Measurements from ENCODE around the gene MYEOV. TPM values are rescaled to one million over a fixed set of nuclear protein-coding genes. Genes with fewer than 3 reads are reported as not detected.

Gene MYEOV
- total and polyA plus RNA-seq, 2 of the 8 experiments (the other 6 are each of a cell fraction or from before 2014, with no cell fraction given): 0.44 to 0.67 TPM

- Histone ChIP-seq H4K5ac (ENCODE audit: insufficient read length, low read depth, low read length) (no peak overlapping the region), H3K9ac (replicated peaks in 1 of 4; ENCODE audit: extremely low read depth in 1 of 4, low read depth in 3 of 4, low read length in 3 of 4) (no peak overlapping the region), H3K4me1 (replicated peaks in 1 of 4; ENCODE audit: control insufficient read depth in 3 of 4, insufficient read depth in 4 of 4, low read length in 3 of 4) (no peaks in the 10 kb centered on the region), H3K79me2 (ENCODE audit: control insufficient read depth in 1 of 2, insufficient read depth in 2 of 2, low read length in 2 of 2) (no peaks in the 10 kb centered on the region), H3K4ac (replicated peaks; ENCODE audit: insufficient read length, low read depth, low read length) (no peak overlapping the region), H2AFZ (ENCODE audit: low read length) (no peak overlapping the region), H2BK15ac (ENCODE audit: low read length) (no peak overlapping the region), H2BK12ac (ENCODE audit: low read depth, low read length) (0 out of 2 replicates have a peak overlapping the region, but pooled peaks have one; percentile 68), H4K20me1 (replicated peaks in 1 of 2; ENCODE audit: control insufficient read depth in 1 of 2, insufficient read depth in 2 of 2, low read length in 2 of 2) (peaks cover 0 to 5% of the 10 kb centered on the region in 2 experiments), H3K23me2 (ENCODE audit: low read depth, low read length) (peaks cover 19% of the 10 kb centered on the region; the same call in 1 of the 2 replicates), H3K23ac (ENCODE audit: insufficient read length) (no peak overlapping the region), H2BK120ac (replicated peaks; ENCODE audit: low read depth, low read length) (no peak overlapping the region), H2BK5ac (ENCODE audit: low read depth, low read length) (no peak overlapping the region), H3K18ac (ENCODE audit: extremely low read depth, low read length) (no peak overlapping the region), H3K79me1 (ENCODE audit: low read depth, low read length) (no peaks in the 10 kb centered on the region), H3K14ac (ENCODE audit: insufficient read length) (no peak overlapping the region), H3K36me3 (ENCODE audit: control insufficient read depth in 2 of 4, insufficient read depth in 4 of 4, low read length in 3 of 4) (no peaks in the 10 kb centered on the region), H4K8ac (ENCODE audit: extremely low read depth, insufficient read depth, low read length) (no peak overlapping the region), H4K91ac (replicated peaks; ENCODE audit: insufficient read length, low read length) (no peak overlapping the region), H2BK20ac (ENCODE audit: low read length) (no peak overlapping the region), H3K56ac (replicated peaks; ENCODE audit: insufficient read length, low read depth, low read length) (no peak overlapping the region), H3K4me2 (ENCODE audit: insufficient read depth in 1 of 2, low read depth in 2 of 2, low read length in 2 of 2) (no peak overlapping the region), H3K9me3 (ENCODE audit: insufficient read depth in 2 of 2, low read depth in 1 of 2, low read length in 1 of 2) (peaks cover 0 to 3% of the 10 kb centered on the region in 2 experiments; a peak in 2 of 4 replicates), H3K4me3 (ENCODE audit: extremely low read depth in 1 of 4, insufficient read depth in 2 of 4, low read depth in 3 of 4, low read length in 4 of 4) (no peak overlapping the region), H2AK5ac (ENCODE audit: low read depth, low read length) (peak overlapping the region; percentile 19; the same call in 1 of the 2 replicates), H3K27me3 (replicated peaks in 1 of 4; ENCODE audit: control insufficient read depth in 3 of 4, extremely low read depth in 1 of 4, insufficient read depth in 3 of 4, low read length in 3 of 4) (0 out of 7 replicates have a peak, but pooled peaks cover 0 to 2% (median 0%) of the 10 kb centered on the region in 4 experiments), H3K27ac (ENCODE audit: low read depth, low read length) (no peak overlapping the region)
- POLR2A ChIA-PET (ENCODE audit: partially characterized antibody): no interaction called here
- WGBS, 2 experiments (ENCODE audit: extremely low coverage in 1 of 2, insufficient coverage in 1 of 2, insufficient read length in 1 of 2, insufficient replicate concordance in 2 of 2, low coverage in 1 of 2, low lambda C conversion rate in 2 of 2, missing lambda C conversion rate in 1 of 2): 94% methylated on average over 8 of the region's 8 CpGs; no CpG with 5 or more reads in 1 of the 2 experiments
- no peak for FAIRE-seq
- CTCF ChIA-PET (ENCODE audit: partially characterized antibody): interaction anchor here (0.9 kb wide), 1 partner anchor 196 kb away, joined by 3 read pairs; no protein-coding TSS in a partner anchor
- DNase-seq (ENCODE audit: low read depth in 1 of 2, low spot score in 2 of 2): peak in 1 of 2 experiments; percentile 17
- TF ChIP-seq KDM4A (IDR thresholded peaks at IDR 0.05; ENCODE audit: low read depth, low read length, severe bottlenecking) (no peak), KDM1A (IDR thresholded peaks at IDR 0.05; ENCODE audit: borderline replicate concordance, low read length) (no peak), CHD2 (IDR thresholded peaks at IDR 0.05; ENCODE audit: low read length) (no peak), CTCF (IDR thresholded peaks at IDR 0.05; ENCODE audit: control extremely low read depth in 1 of 3, insufficient read depth in 1 of 3, low read depth in 1 of 3, low read length in 3 of 3) (no peak), SP2 (IDR thresholded peaks at IDR 0.05; ENCODE audit: low read length) (no peak), POU5F1 (IDR thresholded peaks at IDR 0.05; ENCODE audit: low read depth, low read length) (no peak), USF2 (IDR thresholded peaks at IDR 0.05; ENCODE audit: low read length) (no peak), RAD21 (IDR thresholded peaks at IDR 0.05 in 1 of 2, conservative IDR thresholded peaks at IDR 0.05 in 1 of 2; ENCODE audit: low read depth in 2 of 2, low read length in 2 of 2) (no peak), E2F6 (IDR thresholded peaks at IDR 0.05) (no peak)
Observed at GRCh38 chr11:69328231-69328630, 34.3 kb downstream of the MYEOV start.

Data from H1 (cell line).